ENCODE measurements around the gene TTBK2.
"Not testable (repeated sequence)": the region's sequence is repeated elsewhere in the genome, so short reads cannot be mapped to it uniquely, and the experiment has no call there.

TTBK2 gene

DNA sequence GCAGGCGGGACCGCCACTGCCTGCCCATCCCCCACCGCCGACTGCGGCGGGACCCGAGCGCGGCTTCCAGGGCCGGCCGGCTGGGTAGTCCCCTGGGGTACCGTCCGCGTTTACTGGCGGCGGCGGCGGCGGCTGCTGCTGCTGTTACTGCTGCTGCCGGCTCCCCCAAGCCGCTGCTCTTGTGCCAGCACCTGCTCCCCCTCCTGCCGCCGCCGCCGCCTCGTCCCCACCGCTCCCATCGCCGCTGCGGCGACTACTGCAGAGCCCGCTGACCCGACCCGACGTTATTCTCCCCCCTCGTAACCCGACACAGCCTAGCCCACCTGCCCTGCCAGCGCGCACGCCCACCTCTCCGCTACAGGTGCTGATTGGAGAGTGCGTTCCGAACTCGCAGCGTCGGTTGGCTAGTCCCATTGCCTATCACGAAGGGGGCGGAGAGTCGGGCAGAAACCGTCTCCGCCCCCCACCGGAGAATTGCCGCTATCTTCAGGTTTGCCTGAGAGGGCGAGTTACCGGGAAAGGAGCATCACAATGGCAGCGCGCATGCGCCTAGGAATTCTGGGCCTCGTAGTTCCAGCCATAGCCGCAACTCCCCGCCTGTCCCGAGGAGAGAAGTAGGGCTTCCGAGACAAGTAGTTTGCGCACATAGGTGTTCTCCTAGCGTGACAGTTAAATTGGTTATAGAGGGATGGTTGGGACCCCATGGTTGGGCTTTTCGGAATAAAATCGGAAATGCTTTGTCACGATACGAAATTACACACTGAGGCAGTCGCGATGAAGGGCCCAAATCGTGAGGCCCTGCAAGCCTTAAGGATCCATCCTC is at the start of gene TTBK2:
TTBK2 (minus strand) TSS at position 260 of the 823 bp plus-strand sequence. CDS start 42,161 bp downstream, outside the sequence.
- peak; percentile 98 for DNase-seq

DNA sequence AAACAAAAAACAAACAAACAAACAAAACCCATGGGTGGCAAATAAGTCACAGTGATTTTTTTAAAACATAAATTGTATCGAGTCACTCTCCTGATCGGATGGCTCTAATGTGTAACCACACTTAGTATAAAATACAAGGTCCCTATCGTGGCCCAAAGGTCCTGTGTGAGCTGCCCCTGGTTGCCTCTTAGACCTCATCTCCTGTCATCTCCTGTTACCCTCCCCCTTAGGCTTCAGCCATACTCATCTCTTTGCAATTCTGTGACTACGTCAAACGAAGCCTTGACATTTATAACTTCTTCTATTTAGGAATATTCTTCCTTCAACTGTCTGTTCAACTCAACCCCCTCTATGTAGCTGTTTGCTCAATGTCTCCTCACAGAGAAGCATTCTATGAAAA is 43.9 kb upstream of the TTBK2 start:
- DNase-seq, result no peak

DNA sequence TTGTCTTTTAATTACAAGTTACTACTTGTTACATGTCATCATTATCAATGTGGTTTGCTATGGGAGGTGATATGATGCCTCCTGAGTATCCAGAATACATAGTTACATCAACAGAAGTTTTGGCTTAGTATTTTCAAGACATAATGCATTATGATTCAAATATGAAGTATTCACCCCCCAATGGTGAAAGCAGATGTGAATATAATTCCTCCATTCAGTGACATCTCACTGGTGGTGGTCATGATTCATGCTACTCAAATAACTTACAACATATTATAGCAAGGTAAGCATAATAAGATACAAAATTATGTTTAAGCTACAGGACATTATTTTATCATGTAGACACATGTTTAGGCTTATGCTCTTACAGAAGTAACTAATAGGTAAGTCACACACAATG is 34.9 kb upstream of the TTBK2 start:
- no peak for DNase-seq

DNA sequence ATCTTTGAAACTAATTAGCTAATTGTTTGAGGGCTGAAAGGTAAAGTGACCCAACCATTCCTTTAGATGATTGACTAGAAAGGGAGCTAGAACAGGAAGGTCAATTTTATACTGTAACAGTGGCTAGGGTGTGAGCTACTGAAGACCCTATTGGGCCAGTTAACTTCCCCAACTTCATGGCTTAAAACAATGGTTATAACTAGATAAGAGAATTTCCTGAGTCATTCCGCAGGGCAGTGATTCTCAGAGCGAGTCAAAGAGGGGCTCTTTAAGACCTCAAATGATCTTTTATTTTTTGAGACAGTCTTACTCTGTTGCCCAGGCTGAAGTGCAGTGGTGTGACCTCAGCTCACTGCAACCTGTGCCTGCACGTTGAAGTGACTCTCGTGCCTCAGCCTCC is 33.7 kb upstream of the TTBK2 start:
- no peak for DNase-seq

DNA sequence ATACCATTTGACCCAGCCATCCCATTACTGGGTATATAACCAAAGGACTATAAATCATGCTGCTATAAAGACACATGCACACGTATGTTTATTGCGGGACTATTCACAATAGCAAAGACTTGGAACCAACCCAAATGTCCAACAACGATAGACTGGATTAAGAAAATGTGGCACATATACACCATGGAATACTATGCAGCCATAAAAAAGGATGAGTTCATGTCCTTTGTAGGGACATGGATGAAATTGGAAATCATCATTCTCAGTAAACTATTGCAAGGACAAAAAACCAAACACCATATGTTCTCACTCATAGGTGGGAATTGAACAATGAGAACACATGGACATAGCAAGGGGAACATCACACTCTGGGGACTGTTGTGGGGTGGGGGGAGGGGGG is 28.3 kb upstream of the TTBK2 start:
- DNase-seq, result not testable (repeated sequence)

DNA sequence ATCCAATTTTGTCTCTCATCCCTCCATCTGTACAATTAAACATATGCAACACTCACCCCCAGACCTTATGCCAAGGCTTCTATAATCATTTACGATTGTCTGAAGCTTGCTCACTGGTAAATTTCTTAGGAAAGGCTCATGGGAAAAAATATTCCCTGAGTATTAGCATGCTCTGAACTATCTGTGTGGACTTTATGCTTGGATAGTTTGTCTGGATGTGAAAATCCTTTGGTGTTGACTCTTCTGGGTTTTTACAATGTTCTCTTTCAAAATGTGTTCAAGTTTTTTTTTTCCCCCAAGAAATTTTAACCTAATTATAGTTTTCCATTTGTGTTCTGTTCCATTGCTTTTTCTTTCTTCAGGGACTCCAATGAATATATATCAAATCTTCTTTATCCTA is 19.9 kb upstream of the TTBK2 start:
- DNase-seq, result no peak

DNA sequence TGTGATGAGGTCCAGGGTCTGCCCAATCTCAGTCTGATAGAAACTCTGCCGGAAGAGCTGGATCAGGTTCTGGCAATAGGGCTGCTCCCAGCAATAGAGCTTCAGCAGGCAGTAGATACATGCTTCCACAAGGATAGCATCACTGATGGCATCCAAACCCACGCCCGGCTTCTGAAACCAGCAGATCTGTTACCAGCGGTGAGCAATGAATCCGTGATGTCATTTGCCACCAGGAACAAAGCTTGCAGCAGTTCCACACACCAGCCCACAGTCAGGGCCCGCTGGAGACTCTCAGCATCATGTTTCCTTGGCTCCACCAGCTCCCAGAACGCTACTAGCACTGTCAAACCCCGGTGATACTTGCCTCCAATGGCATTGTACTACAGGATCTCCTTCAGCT is 19.3 kb upstream of the TTBK2 start:
- DNase-seq, result no peak

DNA sequence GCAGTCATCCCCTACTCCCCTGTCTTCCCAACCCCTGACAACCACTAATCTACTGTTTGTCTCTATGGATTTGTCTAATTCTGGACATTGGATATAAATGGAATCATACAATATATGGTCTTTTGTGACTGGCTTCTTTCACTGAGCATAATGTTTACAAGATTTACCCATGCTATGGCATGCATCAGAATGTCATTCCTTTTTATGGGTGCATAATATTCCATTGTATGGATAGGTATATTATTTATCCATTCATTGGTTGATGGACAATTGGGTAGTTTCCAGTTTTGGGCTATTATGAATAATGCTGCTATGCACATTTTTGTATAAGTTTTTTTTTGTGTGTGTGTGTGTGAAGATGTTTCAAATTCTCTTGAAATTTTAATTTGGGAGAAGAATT is 16.6 kb upstream of the TTBK2 start:
- no peak for DNase-seq

DNA sequence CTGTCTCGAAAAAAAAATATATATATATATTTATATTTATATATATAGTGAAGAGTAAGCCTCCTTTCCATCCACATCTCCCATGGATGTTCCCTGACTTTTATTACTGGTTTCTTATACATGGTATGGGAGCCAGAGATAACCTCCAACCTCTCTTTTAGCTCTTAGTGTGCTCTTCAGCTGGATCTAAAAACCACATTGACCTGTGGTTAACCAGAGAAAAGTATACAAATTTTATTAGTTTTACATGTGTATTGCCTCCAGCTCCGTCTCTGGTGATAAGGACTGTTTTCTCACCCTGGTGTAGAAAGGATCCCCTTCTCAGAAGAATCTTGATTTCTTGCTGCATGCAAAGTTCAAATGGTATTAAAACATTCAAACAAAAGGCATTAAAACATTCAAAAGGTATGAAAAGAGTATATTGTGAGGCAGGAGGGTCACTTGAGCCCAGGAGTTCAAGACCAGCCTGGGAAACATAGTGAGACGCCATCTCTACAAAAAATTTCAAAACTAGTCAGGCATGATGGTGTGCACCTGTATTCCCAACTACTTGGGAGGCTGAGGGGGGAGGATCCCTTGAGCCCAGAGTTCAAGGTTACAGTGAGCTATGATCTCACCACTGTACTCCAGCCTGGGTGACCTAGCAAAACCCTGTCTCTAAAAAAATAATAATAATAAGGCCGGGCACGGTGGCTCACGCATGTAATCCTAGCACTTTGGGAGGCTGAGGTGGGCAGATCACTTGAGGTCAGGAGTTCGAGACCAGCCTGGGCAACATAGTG is 13.5 kb upstream of the TTBK2 start:
- DNase-seq, result no peak

DNA sequence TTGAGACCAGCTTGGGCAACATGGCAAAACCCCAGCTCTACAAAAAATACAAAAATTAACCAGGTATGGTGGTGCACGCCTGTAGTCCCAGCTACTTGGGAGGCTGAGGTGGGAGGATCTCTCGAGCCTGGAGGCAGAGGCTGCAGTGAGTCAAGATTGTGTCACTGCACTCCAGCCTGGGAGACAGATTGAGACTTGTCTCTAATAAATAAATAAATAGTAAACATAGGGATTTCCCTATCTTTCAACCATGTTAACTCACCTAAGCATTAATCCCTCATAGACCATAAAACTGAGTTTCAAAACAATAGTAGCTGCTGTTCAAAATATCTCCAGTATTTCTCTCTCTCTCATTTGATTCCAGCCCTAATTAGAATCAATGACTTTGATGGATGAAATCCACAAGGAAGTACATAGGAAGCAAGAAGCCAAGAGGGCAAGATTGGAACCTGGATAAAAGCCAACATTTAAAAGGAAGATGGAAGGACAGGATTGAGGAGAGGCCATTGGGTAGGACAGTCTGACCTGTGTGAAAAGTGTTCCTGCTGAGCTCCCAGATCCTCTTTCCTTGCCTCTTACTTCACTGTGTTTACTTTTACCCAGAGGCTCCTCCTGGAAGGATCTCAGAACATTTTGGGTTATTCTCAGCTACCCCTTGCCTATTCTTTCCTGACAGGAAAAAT is 12.4 kb upstream of the TTBK2 start:
- DNase-seq, result no peak

DNA sequence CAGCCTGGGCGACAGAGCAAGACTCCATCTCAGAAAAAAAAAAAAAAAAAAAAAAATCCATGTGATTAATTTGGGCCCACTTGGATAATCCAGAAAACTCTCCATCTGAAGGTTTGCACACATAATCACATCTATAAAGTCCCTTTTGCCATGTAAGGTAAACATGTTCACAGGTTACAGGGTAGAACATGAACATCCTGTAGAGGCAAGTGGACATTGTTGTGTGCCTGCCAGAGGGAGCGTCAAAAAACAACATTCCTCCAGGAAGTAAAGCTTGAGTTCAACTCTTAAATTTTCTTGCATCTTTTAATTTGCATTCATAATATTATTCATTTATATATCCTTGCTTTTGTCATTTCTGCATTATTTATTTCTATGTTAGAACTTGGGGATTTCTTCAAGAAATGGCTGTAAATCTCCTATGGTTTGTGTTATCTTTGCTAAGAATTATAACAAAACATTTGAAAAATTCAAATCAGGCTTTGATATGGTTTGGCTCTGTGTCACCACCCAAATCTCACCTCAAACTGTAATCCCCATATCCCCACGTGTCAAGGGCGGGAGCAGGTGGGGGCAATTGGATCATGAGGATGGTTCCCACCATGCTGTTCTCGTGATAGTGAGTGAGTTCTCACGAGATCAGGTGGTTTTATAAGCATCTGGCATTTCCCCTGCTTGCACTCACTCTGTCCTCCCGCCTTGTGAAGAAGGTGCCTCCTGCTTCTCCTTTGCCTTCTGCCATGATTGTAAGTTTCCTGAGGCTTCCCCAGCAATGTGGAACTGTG is 11.3 kb upstream of the TTBK2 start:
- no peak for DNase-seq

DNA sequence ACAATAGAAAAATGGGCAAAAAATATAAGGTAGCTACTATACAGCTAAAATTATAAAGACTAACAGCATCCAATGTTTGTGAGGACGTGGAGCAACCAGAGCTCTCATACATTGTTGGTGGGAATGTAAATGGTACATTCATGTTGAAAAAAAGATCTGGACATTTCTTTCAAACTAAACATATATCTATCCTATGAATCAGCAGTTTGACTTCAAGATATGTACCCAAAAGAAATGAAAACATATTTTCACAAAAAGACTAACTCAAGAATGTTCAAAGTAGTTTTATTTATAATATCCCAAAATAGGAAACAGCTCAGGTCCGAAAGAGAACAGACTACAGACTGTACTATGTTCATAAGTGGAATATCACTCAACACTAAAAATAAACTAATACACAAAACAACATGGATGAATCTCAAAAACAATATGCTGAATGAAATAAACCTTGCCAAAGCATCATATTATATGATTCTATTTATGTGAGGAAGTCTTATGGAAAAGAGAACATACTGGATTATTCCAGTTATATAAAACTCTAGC is 8.8 kb upstream of the TTBK2 start:
- no peak for DNase-seq

DNA sequence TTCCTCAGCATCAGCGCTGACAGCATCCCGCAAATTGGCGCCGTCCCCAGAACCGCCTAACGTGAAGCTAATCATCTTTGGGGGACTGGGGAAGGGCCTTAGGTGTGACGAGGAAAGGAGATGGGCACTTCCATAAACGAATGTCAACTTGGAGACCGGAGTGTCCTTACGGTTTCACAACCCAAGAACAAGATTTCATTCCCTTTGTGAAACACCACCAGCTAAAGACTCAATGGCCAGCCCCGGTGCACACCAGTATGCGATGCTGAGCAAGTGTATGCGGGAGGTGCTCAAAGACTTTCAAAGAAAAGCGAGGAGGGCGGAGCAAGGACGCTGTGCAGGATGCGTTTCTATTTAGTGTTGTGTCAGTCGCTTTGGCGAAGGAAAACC is 759 bp upstream of the TTBK2 start:
- DNase-seq, result peak; percentile 56

DNA sequence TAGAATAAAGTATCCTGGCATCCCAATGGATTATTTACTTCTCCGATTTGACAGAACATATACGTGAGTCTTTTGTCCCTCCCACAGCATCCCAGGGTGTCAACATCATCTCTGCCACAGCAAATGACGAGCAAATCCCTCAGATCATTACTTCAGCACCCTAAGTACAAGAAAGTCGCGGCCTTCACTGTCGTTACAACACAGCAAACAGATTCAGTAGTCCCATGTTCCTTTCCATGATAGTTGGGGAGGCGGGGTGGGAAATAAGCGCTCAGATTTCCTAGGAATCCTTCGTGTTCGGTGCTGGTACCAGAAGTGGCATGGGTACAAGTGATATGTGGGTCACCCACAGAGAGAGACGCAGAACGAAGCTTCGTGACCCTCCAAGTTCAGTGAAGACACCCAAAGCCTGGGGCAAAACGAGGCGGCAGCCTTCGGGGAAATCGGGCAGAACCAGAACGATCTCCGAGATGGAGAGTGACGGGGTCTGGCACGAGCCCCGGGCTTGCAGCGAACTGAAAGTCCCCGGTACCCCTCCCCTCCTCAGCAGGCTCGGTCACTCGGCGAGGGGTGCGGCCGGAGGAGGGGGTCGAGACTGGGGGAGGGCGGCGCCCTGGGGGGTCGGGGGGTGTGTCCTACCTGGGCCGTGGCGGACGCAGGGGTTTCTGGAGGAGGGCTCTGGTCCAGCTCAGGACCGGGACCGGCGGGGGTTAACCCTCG is 619 bp downstream of the TTBK2 start:
- DNase-seq, result peak; percentile 29

DNA sequence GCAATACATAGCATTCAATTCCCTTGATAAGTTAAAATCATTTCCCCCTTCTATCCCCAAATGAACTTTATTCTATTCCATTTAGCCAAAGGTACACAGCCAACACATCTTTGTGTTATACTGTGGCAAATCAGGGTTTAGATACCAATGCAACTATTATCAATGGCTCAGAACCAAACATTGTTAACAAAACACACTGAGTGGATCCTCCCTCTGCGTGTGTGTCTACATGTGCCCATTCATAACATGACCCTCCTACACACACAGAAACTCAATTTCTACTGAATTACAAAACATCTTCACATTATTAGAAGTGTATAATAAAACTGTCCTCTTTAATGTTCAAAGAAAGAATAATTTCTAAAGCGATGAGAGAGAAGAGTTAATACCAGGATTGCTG is 1.3 kb downstream of the TTBK2 start:
- DNase-seq, result no peak

DNA sequence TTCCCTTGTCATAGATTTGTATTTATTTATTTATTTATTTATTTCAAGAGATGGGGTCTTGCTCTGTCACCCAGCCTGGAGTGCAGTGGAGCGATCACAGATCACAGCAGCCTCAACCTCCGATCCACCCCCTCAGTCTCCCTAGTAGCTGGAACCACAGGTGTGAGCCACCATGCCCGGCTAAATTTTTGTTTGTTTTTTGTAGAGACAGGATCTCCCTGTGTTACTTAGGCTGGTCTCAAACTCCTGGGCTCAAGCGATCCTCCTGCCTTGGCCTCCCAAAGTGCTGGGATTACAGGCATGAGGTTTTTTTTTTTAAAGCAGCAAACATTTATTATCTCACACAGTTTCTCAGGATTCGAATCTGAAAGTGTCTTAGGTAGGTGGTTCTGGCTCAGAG is 2.5 kb downstream of the TTBK2 start:
- no peak for DNase-seq

DNA sequence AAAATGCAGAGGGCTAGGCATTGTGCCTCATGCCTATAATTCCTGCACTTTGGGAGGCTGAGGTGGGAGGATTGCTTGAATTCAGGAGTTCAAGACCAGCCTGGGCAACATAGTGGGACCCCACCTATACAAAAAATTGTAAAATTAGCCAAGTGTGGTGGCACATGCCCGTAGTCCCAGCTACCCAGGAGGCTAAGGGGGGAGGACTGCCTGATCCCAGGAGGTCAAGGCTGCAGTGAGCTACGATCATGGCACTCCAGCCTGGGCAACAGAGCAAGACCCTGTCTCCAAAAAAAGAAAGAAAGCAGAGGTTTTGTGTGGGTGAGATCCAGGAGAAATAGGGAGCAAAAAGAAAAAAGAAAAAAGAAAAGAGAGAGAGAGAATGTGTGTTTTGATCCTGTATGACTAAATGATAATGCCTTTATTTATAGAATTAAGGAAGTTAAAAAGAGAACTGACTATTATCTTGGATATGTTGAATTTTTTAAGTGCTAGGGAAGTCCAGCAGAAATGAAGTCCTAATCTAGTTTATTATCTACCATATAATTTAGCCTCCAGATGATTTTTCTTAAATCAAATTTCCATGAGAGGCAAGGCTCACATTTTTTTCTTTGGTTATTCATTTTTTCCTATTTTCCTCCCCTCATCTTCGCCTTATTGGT is 4.8 kb downstream of the TTBK2 start:
- DNase-seq, result no peak

DNA sequence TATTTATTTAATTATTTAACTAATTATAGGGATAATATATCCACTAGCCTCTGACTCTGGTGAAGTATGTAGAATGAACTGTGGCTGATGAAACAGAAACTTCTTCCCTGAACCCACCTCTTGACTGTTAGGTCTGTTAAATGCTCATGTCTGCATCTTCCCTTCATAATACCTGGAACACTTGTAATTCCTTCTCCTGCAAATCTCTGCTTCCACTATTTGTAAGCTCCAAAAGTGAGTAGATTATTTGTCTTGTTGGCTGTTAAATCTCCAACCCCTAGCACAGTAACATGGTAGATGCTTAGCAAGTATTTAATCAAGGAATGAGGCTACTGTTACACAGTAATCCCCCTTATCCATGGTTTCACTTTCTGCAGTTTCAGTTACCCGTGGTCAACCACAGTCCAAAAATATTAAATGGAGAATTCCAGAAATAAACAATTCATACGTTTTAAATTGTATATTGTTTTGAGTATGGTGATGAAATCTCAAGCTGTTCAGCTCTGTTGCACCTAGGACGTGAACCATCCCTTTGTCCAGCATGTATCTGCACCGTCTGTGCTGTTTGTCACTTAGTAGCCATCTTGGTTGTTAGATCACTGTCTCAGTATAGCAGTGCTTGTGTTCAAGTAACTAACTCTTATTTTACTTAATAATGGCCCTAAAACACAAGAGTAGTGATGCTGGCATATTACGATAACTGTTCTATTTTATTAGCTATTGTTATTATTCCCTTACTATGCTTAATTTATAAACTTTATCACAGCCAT is 5.7 kb downstream of the TTBK2 start:
- no peak for DNase-seq

DNA sequence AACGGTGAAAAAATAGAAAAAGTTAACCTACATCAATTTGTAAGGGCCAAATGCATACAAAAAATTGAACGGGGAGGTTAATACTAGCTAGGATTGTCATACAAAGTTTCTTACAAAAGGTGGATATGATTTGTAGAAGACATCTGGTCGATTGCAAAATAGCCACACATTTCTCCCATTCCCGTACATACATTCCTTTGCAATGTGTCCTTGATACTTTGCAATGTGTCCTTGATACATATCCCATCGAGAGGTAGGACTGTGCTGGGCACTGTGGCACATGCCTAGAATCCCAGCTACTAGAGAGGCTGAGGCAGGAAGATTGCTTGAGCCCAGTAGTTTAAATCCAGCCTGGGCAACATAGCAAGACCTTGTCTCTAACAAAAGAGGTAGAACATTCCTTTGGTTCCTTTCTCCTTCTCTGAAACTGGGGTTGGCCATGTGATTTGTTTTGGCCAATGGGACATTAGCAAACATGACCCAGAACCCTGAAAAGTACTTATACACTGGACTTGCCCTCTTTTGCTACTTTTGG is 9.5 kb downstream of the TTBK2 start:
- DNase-seq, result no peak

DNA sequence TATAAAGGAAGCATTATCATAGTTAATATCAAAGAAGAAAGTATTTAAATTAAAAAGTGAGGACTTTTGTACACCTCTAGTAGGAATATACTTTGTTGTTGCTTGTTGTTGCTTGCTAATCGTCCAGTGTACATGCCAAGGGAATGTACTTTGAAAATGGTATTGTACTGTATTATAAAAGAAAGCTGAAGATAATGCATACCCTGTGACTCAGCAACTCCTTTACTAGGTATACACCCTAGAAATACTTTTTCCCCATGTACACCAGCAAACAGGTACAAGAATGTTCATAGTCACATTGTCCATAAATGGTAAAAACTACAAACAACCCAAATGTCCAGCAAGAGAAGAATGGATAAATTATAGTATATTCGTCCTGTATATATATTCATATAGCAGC is 12.0 kb downstream of the TTBK2 start:
- DNase-seq, result no peak
